ENCODE measurements around the gene KPTN.

- TF ChIP-seq CTCF (IDR thresholded peaks at IDR 0.05; ENCODE audit: poor library complexity) (no peak), EZH2phosphoT487 (IDR thresholded peaks at IDR 0.05; ENCODE audit: low read depth, severe bottlenecking, unreplicated experiment) (no peak), EZH2 (IDR thresholded peaks at IDR 0.05; ENCODE audit: borderline replicate concordance) (no peak)
These were observed 21.5 kb upstream of the KPTN start for GRCh38 chr19:47505506-47505905.

Data from hepatocyte (in vitro differentiated cells).